GM18867 (cell line): Measurements from ENCODE around the gene GNG4.

Experiments used
- ATAC-seq: cut with Tn5 transposase; IDR thresholded peaks from one replicate; pipeline ENCODE4 v1.9.1; 2021; ENCODE audit warnings: mild to moderate bottlenecking, moderate library complexity; ENCODE audit not compliant: unreplicated experiment

The GNG4 gene

GRCh38 chr1:235500971-235501540 lies 148.5 kb downstream of the GNG4 start:
- no peak for ATAC-seq
